Adrenal gland (tissue), 12 donors: Measurements from ENCODE around the gene CASTOR1. TPM values are rescaled to one million over a fixed set of nuclear protein-coding genes. Genes with fewer than 3 reads are reported as not detected.

ENCODE experiments used
- DNase-seq, 7 donors: peaks; one replicate each; pipeline ENCODE4 v3.0.0-alpha.2; 2019 to 2020
- H3K27ac ChIP-seq, 5 donors: fragments of 200-600 bp; sonication (generic) in 4 of 5; 1 replicate in 3 of 5; 2 replicates in 2 of 5; pipeline versions ENCODE4 v1.5.1 to v1.8.0; 2016 to 2020; ENCODE audit warnings: mild to moderate bottlenecking in 1 of 5
- H3K27me3 ChIP-seq: fragments of 200-600 bp; 2 replicates; pipeline ENCODE4 v1.8.0; 2021
- H3K36me3 ChIP-seq, 2 donors: fragments of 200-600 bp; replicated peaks in 1 of 2; 1 replicate in 1 of 2; 2 replicates in 1 of 2; pipeline versions ENCODE4 v1.5.1 to v1.8.0; 2018 to 2022
- H3K4me1 ChIP-seq, 2 donors: fragments of 200-600 bp; replicated peaks in 1 of 2; 1 replicate in 1 of 2; 2 replicates in 1 of 2; pipeline versions ENCODE4 v1.5.1 to v1.8.0; 2018 to 2021
- H3K4me3 ChIP-seq, 4 donors: fragments of 200-600 bp; sonication (generic) in 3 of 4; one replicate each; pipeline ENCODE4 v1.5.1; 2016 to 2018
- H3K9me3 ChIP-seq, 3 donors: fragments of 200-600 bp; sonication (generic) in 1 of 3; replicated peaks in 1 of 3; 1 replicate in 2 of 3; 2 replicates in 1 of 3; pipeline versions ENCODE4 v1.5.1 to v1.8.0; 2016 to 2021
- POLR2A ChIP-seq, 2 donors: fragments of 450-650 bp; IDR thresholded peaks; one replicate each; pipeline ENCODE4 v1.6.1; 2017; ENCODE audit warnings: antibody characterized with exemption in 2 of 2, mild to moderate bottlenecking in 2 of 2, moderate library complexity in 1 of 2
- WGBS, 4 donors: extraction: QIAGEN DNeasy Blood & Tissue Kit in 2 of 4; methylation state at CpG; one replicate each; pipeline versions ENCODE4 v1.1.5 to v1.1.7; 2013 to 2017; 5-methylcytosine and 5-hydroxymethylcytosine counted together
- intact Hi-C, 2 donors: fragments of 100-400 bp; cut with DNase I; formaldehyde crosslinking; loops; one replicate each; pipeline versions ENCODE4 v1.14.1 to v1.15.0; 2022 to 2023
- polyA plus RNA-seq, 3 donors: library from polyadenylated mRNA; stranded (reverse); fragments of 200-250 nt in 2 of 3; fragments of 350-450 nt in 1 of 3; fragmentation: Illumina TruSeq in 1 of 3; extraction: RNeasy Lipid Tissue Mini Kit (QIAGEN cat#74804) in 1 of 3; gene quantifications; one replicate each; pipeline ENCODE4 v1.2.3, GENCODE V29; 2013 to 2014
- total RNA-seq, 9 donors: library from RNA; depleted of rRNA in 4 of 9; stranded (reverse); fragments of >200 nt in 4 of 9; fragments of 120-200 nt in 1 of 9; fragmentation: NEBNext Ultra II Directional in 1 of 9; extraction: Animal tissue kit (Norgen Biotek cat#: 25700) in 1 of 9; gene quantifications; one replicate each; pipeline versions ENCODE4 v1.1.0 to v1.2.4, GENCODE V29; 2013 to 2023
- TF ChIP-seq, protein P1 (sequence below), 6 experiments: fragments of 450-650 bp in 4 of 6; fragments of 200-600 bp in 2 of 6; sonication (generic) in 1 of 6; IDR thresholded peaks; 1 replicate in 5 of 6; 2 replicates in 1 of 6; pipeline versions ENCODE4 v1.5.1 to v1.8.0; 2016 to 2021; ENCODE audit warnings: antibody characterized with exemption in 6 of 6, mild to moderate bottlenecking in 2 of 6, moderate library complexity in 1 of 6
- donor health status: healthy with polysubstance abuse.
- donor health status: Bipolar disorder and iron deficiency.
- donor health status: DM: yes; HTN: yes; CAD: no.
- donor health status: DM: no; HTN: no; CAD: no.
- donor health status: DM: no; HTN: no; CAD: no.
- donor health status: DM: yes; HTN: yes; CAD: no.

Gene CASTOR1
- total and polyA plus RNA-seq, 12 donors = 2.4 to 20.1 (median 15.0) TPM

DNA sequence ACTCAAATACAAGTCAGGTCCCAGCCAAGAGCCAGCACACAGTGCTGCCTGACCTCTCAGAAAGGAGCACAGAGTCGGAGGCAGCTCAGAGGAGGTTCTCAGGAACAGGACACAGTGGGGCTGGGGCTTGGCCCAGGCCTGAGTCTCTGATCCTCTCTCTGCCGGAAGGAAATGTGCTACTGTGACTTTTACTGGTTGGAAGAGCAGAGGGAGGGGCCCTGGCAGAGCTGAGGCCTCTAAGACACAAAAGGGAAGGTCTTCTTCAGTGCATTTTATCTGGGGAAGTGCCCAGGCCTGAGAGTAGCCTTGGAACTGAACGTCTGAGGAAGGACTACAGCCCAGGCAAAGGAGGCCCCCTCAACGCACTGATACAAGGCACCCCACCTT is 16.2 kb upstream of the CASTOR1 start:
- intact Hi-C loops = no loop called here
- H3K4me3 ChIP-seq = no peak overlapping the region
- 0 to 12% (median 5%) methylated on average over 3 to 4 of the region's 4 CpGs for WGBS, 4 donors
- H3K9me3 ChIP-seq = no peaks in the 10 kb centered on the region
- no peaks in the 10 kb centered on the region for H3K27me3 ChIP-seq
- peaks cover 0 to 9% of the 10 kb centered on the region in 2 donors for H3K36me3 ChIP-seq
- H3K4me1 ChIP-seq = peaks cover 50 to 98% of the 10 kb centered on the region in 2 donors
- TF ChIP-seq POLR2A (IDR thresholded peaks at IDR 0.05) = peak in 1 of 2 donors; percentile 60
- TF ChIP-seq, protein P1, sequence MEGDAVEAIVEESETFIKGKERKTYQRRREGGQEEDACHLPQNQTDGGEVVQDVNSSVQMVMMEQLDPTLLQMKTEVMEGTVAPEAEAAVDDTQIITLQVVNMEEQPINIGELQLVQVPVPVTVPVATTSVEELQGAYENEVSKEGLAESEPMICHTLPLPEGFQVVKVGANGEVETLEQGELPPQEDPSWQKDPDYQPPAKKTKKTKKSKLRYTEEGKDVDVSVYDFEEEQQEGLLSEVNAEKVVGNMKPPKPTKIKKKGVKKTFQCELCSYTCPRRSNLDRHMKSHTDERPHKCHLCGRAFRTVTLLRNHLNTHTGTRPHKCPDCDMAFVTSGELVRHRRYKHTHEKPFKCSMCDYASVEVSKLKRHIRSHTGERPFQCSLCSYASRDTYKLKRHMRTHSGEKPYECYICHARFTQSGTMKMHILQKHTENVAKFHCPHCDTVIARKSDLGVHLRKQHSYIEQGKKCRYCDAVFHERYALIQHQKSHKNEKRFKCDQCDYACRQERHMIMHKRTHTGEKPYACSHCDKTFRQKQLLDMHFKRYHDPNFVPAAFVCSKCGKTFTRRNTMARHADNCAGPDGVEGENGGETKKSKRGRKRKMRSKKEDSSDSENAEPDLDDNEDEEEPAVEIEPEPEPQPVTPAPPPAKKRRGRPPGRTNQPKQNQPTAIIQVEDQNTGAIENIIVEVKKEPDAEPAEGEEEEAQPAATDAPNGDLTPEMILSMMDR (IDR thresholded peaks at IDR 0.05) = no peak
- DNase-seq = peak; percentile 60 to 87 (median 68)
- peak overlapping the region; percentile 51 to 89 (median 69) for H3K27ac ChIP-seq

DNA sequence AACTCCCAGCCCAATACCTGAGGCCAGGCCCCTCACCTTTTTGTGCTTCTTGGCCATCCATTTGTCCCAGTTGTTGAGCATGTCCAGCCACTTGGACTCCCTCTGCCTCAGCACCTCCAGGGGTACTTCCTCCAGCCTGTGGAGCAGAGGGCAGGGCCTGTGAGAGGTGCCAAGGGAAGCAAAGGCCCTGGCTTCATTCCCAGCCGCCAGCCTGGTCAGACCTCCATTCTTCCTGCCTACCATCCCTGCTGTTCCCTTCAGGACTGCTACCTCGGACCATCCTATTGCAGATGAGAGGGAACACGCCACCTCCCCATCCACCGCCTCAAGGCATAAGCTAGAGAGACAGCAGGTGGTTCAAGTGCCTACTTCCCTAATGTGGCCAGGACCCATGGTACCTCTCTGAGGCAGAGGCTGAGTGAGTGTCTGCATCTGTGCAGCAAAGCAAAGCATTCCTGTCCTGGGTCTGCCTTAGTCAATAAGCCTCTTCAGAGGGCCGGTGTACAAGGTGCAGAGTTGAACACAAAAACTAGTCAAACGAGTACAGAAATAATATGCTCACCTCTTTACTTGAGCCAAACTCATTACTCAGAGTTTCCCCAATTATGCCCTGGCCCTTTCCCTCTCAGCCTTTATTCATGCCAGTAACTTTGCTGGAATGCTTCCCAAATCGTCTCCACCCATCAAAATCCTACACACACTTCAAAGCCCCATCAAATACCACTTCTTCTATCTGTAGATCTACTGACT is 15.4 kb upstream of the CASTOR1 start:
- H3K27ac ChIP-seq = peak overlapping the region; percentile 51 to 89 (median 69)
- 42 to 61% (median 58%) methylated on average over 6 to 7 of the region's 7 CpGs for WGBS, 4 donors
- H3K9me3 ChIP-seq = no peaks in the 10 kb centered on the region
- no peaks in the 10 kb centered on the region for H3K27me3 ChIP-seq
- no peak overlapping the region for H3K4me3 ChIP-seq
- intact Hi-C loops = no loop called here
- no peak for TF ChIP-seq POLR2A (IDR thresholded peaks at IDR 0.05)
- TF ChIP-seq, protein P1 (IDR thresholded peaks at IDR 0.05) = no peak
- H3K4me1 ChIP-seq = peaks cover 42 to 89% of the 10 kb centered on the region in 2 donors
- peak in 1 of 7 donors; percentile 56 for DNase-seq
- H3K36me3 ChIP-seq = peaks cover 0 to 18% of the 10 kb centered on the region in 2 donors

DNA sequence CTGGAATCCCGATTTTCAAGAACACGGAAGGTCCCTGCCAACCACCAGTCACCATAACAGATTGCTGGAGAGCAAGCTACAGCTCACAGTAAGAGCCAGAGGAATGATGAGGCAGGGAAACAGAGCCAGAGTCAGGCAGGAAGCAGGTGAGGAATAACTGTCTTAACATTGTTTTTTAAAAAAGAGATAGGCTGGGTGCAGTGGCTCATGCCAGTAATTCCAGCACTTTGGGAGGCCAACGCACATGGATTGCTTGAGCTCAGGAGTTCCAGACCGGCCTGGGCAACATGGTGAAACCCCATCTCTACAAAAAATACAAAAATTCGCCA is 13.5 kb upstream of the CASTOR1 start:
- H3K4me1 ChIP-seq = peaks cover 32 to 72% of the 10 kb centered on the region in 2 donors
- H3K36me3 ChIP-seq = peaks cover 0 to 37% of the 10 kb centered on the region in 2 donors
- no peaks in the 10 kb centered on the region for H3K9me3 ChIP-seq

More for the DNA sequence above, 13.5 kb upstream of the CASTOR1 start:
- 64 to 78% (median 75%) methylated on average over 4 to 5 of the region's 5 CpGs for WGBS, 4 donors
- Histone ChIP-seq H3K27me3 (no peaks in the 10 kb centered on the region), H3K4me3 (no peak overlapping the region), H3K27ac (peak overlapping the region in 4 of 5 donors; percentile 32 to 89 (median 67))
- no peak for DNase-seq
- TF ChIP-seq POLR2A (IDR thresholded peaks at IDR 0.05) = no peak
- TF ChIP-seq, protein P1 (IDR thresholded peaks at IDR 0.05) = no peak
- intact Hi-C loops = no loop called here
